GM18499 (cell line): ENCODE results near the gene FNDC3A.

Experiments
- ATAC-seq: cut with Tn5 transposase; IDR thresholded peaks from one replicate; pipeline ENCODE4 v1.9.1; 2021; ENCODE audit warnings: moderate number of reproducible peaks; ENCODE audit not compliant: insufficient read depth, unreplicated experiment

FNDC3A gene

DNA sequence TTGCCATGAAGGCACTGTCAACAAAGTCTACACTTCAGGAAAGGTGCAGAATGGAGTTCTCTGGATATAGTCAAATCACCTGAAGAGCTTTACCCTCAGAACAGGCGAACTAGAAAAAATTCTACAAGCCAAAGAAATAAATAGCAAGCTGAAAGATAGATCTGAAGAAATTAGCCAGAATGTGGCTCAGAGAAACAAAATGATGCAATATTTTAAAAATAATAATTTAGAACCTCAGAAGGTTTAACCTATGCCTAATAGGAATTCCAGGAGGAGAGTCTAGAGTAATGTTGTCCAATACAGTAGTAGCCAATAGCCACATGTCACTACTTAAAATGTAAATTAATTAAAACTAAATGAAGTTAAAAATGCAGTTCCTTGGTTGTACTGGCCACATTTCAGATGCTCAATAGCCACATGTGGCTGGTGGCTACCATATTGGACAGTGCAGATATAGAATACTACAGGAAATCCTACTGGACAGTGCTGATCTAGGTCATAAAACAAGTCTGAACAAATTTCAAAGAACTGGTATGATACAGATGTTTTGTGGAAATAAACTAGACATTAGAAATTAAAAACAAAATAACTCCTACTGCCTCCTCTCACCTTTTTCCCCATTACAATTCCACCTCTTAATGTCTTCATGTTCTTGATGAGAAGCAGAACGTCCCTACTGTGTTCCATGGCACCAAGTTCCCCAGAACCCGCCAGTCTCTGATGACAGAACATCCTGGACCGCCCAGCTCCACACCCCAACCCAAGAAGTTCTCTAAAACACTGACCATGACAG is 271.3 kb downstream of the FNDC3A start:
- ATAC-seq, result peak; percentile 19

DNA sequence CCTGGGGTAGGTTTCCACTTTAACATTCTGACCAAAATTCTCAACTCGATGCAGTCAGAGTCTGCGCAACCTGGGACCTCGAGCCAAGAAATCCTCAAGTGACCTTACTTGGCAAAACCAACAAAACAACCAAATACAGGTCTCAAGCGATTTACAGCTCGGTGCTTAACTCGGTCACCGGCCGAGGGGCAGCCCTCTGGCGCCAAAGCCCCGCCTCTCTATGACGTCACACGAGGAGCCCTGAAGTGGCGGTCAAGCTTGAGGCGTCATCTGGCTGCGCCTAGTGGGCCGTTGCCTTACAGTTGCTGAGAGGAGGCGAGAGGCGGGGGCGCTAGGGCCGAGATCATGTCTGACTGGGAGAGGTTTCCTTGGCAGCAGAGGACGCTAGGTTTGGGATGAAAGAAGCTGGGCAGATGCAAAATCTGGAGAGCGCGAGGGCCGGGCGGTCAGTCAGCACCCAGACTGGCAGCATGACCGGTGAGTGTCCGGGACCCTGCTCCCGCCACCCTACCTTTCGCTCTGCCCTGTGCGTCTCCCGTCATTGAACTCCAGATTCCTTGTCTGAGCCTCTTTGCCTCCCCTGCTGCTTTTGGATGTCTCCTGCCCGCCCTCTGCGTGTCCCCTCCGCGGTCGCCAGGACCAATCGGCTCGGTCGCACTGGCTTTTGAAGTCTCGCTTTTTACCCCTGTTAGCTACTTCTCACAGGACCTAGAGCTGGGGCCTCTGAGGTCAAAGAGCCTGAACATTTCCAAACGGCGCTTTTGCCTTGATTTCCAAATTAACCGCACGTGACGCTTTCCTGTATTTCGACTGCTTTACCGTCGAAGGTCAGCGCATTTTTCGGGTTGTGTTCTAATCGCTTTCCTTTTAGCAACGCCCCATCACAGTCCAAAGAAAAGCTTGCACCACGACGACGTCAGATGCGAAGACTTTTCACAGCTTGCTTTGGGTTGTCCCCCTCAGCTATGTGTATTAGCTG is 272.2 kb downstream of the FNDC3A start, which contains the start of gene CDADC1:
TSS of gene CDADC1 (plus strand) at position 283 of the 979 bp plus-strand sequence. CDS start at position 396, 113 bp downstream.
- ATAC-seq, result peak; percentile 89

- no peak for ATAC-seq
These were observed 272.9 kb downstream of the FNDC3A start for GRCh38 chr13:49248622-49249002.

DNA sequence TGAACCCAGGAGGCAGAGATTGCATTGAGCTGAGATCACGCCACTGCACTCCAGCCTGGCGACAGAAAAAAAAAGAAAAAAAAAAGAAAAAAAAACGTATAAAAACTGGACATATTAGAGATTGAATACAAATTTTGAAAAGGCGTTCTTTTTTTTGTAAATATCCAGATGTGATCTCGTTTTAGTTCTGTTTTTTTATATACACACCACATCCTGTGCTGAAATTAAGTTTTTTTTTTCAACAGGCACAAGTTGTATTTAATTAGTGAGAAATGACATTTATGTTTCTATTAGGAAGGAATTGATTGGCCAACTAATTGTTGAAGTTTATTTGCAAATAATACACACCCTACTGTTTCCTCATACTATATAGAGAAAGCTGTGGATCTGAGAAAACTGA is 275.6 kb downstream of the FNDC3A start:
- no peak for ATAC-seq

DNA sequence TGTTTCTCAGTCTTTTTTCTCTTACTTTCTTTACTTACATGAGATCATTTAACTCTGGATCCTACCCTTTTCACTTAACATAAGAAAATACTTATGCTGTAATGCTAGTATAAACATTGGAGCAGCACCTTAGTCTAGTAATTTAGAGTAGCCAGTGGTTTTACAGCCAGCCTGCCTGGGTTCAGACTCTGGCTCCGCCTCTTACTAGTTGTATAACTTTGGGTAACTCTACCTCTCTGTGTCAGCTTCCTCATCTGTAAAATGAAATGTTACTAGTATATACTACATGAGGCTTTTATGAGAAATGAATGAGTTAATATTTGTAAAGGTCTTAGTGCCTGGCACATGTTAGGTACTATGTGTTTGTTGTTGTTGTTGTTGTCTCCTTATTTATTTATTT is 277.6 kb downstream of the FNDC3A start:
- no peak for ATAC-seq

- ATAC-seq, result no peak
These were observed 278.3 kb downstream of the FNDC3A start for GRCh38 chr13:49254007-49254406.

DNA sequence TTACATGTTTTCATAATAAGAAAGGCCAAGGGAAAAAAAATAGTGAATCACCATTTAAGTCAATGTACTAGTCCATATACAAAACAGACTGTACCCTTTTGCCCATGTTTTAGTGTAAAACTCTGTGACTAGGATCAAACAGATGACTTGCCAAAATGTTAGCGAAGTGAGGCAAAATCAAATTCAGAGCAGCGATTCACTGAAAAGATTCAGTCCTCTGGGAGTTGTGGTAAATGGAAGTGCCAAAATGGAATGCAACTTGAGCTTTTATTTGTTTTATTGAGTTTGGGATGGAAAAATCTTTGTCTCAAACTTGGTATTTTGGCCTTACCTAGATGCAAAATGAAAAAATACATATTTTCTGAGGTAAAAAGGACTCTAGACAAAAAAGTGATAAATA is 281.1 kb downstream of the FNDC3A start:
- no peak for ATAC-seq

- no peak for ATAC-seq
These were observed 282.5 kb downstream of the FNDC3A start for GRCh38 chr13:49258089-49258796.
